GM21529 (cell line): ENCODE measurements around the gene MYO7B.

Experiments
- ATAC-seq: cut with Tn5 transposase; IDR thresholded peaks from one replicate; pipeline ENCODE4 v1.9.1; 2021; ENCODE audit not compliant: unreplicated experiment

The MYO7B gene

GRCh38 chr2:127635380-127636237, 100.1 kb downstream of the MYO7B start:
- ATAC-seq: no peak

GRCh38 chr2:127636248-127637235, 101.1 kb downstream of the MYO7B start:
- no peak for ATAC-seq

- ATAC-seq: no peak
Measured at GRCh38 chr2:127637236-127637630, 101.8 kb downstream of the MYO7B start.

GRCh38 chr2:127637725-127638252, 102.3 kb downstream of the MYO7B start:
- no peak for ATAC-seq

GRCh38 chr2:127638361-127639110, 103.1 kb downstream of the MYO7B start:
- no peak for ATAC-seq

GRCh38 chr2:127639111-127639474, 103.6 kb downstream of the MYO7B start:
- ATAC-seq: no peak

- ATAC-seq: peak; percentile 63
Measured at GRCh38 chr2:127640082-127641072, 104.9 kb downstream of the MYO7B start.

GRCh38 chr2:127641133-127641532, 105.7 kb downstream of the MYO7B start:
- no peak for ATAC-seq

- ATAC-seq: no peak
Measured at GRCh38 chr2:127641846-127642507, 106.5 kb downstream of the MYO7B start.

GRCh38 chr2:127642706-127643438, 107.4 kb downstream of the MYO7B start:
- no peak for ATAC-seq

- no peak for ATAC-seq
Measured at GRCh38 chr2:127643439-127644065, 108.1 kb downstream of the MYO7B start.

- ATAC-seq: no peak
Measured at GRCh38 chr2:127644066-127645025, 108.9 kb downstream of the MYO7B start.

- no peak for ATAC-seq
Measured at GRCh38 chr2:127645026-127645394, 109.5 kb downstream of the MYO7B start.

GRCh38 chr2:127645395-127646291, 110.2 kb downstream of the MYO7B start, which contains the start of gene GPR17:
TSS of gene GPR17 (plus strand) at chr2:127646153. CDS start at chr2:127650736, 4,583 bp downstream.
- no peak for ATAC-seq

GRCh38 chr2:127646487-127647241, 111.2 kb downstream of the MYO7B start:
- no peak for ATAC-seq
